ENCODE measurements around the gene LYG1. TPM values are rescaled to one million over a fixed set of nuclear protein-coding genes. Genes with fewer than 3 reads are reported as not detected.

The LYG1 gene
- 0.22 and 0.50 TPM in 2 replicates for total RNA-seq

DNA sequence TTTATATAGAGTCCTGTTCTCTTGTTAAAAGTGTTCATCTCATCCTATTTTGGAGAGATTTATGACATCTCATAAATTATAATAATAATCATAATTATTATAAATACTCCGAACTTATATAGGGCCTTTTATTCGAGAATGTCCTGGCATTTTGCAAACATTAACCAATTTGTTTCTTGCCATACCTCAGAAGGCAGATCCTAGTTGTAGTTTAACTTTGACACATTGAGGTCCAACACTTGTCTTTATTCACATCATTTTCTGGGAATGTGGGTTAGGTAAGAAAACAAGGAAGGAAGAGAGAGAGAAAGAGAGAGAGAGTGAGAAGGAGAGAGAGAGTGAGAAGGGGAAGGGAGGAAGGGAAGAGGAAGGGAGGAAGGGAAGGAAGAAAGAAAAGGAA lies at the start of gene LYG1:
TSS of gene LYG1 (minus strand) at position 101 of the 400 bp plus-strand sequence. CDS start 5,527 bp downstream, outside the sequence.

GRCh38 chr2:99337113-99338028 lies 36.4 kb upstream of the LYG1 start, which contains the start of gene EIF5B:
Gene EIF5B, plus strand, starts transcription at chr2:99337389. Its CDS starts 166 bp downstream, at chr2:99337555.

GRCh38 chr2:99335911-99336803 lies 35.2 kb upstream of the LYG1 start, which contains the start of gene TXNDC9:
Gene TXNDC9, minus strand, starts transcription at chr2:99336333. Its CDS starts 3,123 bp downstream, at chr2:99333210.

GRCh38 chr2:99255491-99256318 lies 45.3 kb downstream of the LYG1 start, which contains the start of gene LYG2:
Gene LYG2, minus strand, starts transcription at chr2:99255666. Its CDS starts 1,406 bp downstream, at chr2:99254260.

Other genes starting within 250 kb of the LYG1 start
- not detected in 2 replicates for gene C2orf15, start 159.5 kb downstream of the LYG1 start, total RNA-seq
- 3.7 and 5.1 TPM in 2 replicates for gene TSGA10, start 146.3 kb downstream of the LYG1 start, total RNA-seq
- 5.4 and 7.4 TPM in 2 replicates for gene LIPT1, start 146.2 kb downstream of the LYG1 start, total RNA-seq
- gene MITD1, start 120.1 kb downstream of the LYG1 start, total RNA-seq = 32.1 and 40.6 TPM in 2 replicates
- gene MRPL30, start 120.0 kb downstream of the LYG1 start, total RNA-seq = 31.1 and 35.9 TPM in 2 replicates
- gene LYG2, start 45.5 kb downstream of the LYG1 start, total RNA-seq = not detected in 2 replicates
- gene TXNDC9, start 35.1 kb upstream of the LYG1 start, total RNA-seq = 73.5 and 93.4 TPM in 2 replicates
- gene EIF5B, start 36.2 kb upstream of the LYG1 start, total RNA-seq = 28.1 and 37.7 TPM in 2 replicates
- 36.1 and 42.9 TPM in 2 replicates for gene REV1, start 188.8 kb upstream of the LYG1 start, total RNA-seq

Measured in uterine smooth muscle cell (primary cell).